ENCODE results near the gene CPM. TPM values are rescaled to one million over a fixed set of nuclear protein-coding genes. Genes with fewer than 3 reads are reported as not detected.

CPM gene
- 1.5 and 7.3 TPM in 2 replicates for total RNA-seq

GRCh38 chr12:68932961-68933893 is at the start of gene CPM:
CPM (minus strand) TSS chr12:68933171; CDS start chr12:68932837, 334 bp downstream.

GRCh38 chr12:68807576-68808387 is 125.2 kb downstream of the CPM start, which contains the start of gene MDM2:
MDM2 (plus strand) TSS chr12:68808177; CDS start chr12:68808478, 301 bp downstream.

Small RNA genes lying within 50 kb of the gene (small RNA-seq; reads per million reads assigned to genes)
- gene AC025423.5 (ENCODE audit: low replicate concordance) (not detected), gene RNU7-4P (ENCODE audit: low replicate concordance) (0.23 reads per million)

Other genes starting within 250 kb of the CPM start
- gene NUP107, start 246.2 kb downstream of the CPM start, total RNA-seq = 25.4 and 75.3 TPM in 2 replicates
- gene SLC35E3, start 187.0 kb downstream of the CPM start, total RNA-seq = 4.4 and 6.4 TPM in 2 replicates
- gene MDM2, start 125.0 kb downstream of the CPM start, total RNA-seq = 255 and 294 TPM in 2 replicates

Measured in placental pericyte (primary cell).